ENCODE data around the gene SLC25A48.

SLC25A48 gene

GRCh38 chr5:135921388-135921787 lies 86.9 kb downstream of the SLC25A48 start (continued):
- TF ChIP-seq, protein P1, sequence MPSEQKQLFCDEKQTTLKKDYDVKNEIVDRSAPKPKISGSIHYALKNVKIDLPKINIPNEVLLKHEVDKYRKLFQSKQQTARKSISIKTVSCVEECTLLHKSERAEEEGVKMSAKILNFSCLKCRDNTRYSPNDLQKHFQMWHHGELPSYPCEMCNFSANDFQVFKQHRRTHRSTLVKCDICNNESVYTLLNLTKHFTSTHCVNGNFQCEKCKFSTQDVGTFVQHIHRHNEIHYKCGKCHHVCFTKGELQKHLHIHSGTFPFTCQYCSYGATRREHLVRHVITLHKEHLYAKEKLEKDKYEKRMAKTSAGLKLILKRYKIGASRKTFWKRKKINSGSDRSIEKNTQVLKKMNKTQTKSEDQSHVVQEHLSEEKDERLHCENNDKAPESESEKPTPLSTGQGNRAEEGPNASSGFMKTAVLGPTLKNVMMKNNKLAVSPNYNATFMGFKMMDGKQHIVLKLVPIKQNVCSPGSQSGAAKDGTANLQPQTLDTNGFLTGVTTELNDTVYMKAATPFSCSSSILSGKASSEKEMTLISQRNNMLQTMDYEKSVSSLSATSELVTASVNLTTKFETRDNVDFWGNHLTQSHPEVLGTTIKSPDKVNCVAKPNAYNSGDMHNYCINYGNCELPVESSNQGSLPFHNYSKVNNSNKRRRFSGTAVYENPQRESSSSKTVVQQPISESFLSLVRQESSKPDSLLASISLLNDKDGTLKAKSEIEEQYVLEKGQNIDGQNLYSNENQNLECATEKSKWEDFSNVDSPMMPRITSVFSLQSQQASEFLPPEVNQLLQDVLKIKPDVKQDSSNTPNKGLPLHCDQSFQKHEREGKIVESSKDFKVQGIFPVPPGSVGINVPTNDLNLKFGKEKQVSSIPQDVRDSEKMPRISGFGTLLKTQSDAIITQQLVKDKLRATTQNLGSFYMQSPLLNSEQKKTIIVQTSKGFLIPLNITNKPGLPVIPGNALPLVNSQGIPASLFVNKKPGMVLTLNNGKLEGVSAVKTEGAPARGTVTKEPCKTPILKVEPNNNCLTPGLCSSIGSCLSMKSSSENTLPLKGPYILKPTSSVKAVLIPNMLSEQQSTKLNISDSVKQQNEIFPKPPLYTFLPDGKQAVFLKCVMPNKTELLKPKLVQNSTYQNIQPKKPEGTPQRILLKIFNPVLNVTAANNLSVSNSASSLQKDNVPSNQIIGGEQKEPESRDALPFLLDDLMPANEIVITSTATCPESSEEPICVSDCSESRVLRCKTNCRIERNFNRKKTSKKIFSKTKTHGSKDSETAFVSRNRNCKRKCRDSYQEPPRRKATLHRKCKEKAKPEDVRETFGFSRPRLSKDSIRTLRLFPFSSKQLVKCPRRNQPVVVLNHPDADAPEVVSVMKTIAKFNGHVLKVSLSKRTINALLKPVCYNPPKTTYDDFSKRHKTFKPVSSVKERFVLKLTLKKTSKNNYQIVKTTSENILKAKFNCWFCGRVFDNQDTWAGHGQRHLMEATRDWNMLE (tag by site-specific recombination; conservative IDR thresholded peaks at IDR 0.05; ENCODE audit: low read depth): 0 out of 2 replicates have a peak, but pooled peaks have one; percentile 16
- TF ChIP-seq ZNF510 (tag by site-specific recombination; IDR thresholded peaks at IDR 0.05; ENCODE audit: insufficient replicate concordance) (no peak), ZNF132 (tag by site-specific recombination; IDR thresholded peaks at IDR 0.05; ENCODE audit: borderline replicate concordance) (no peak), HIC1 (tag by site-specific recombination; IDR thresholded peaks at IDR 0.05) (peak; percentile 26; the same call in 1 of the 2 replicates), ZNF76 (tag by site-specific recombination; IDR thresholded peaks at IDR 0.05; ENCODE audit: borderline replicate concordance, low read depth) (no peak), ZNF175 (tag by site-specific recombination; IDR thresholded peaks at IDR 0.05) (no peak), ZNF530 (tag by site-specific recombination; IDR thresholded peaks at IDR 0.05; ENCODE audit: low read depth) (no peak), ZBTB6 (tag by site-specific recombination; IDR thresholded peaks at IDR 0.05) (no peak), PRDM1 (tag by site-specific recombination; IDR thresholded peaks at IDR 0.05) (0 out of 2 replicates have a peak, but pooled peaks have one; percentile 12), ZSCAN18 (tag by site-specific recombination; IDR thresholded peaks at IDR 0.05) (no peak), ZNF473 (tag by site-specific recombination; IDR thresholded peaks at IDR 0.05) (no peak), ZNF843 (tag by site-specific recombination; IDR thresholded peaks at IDR 0.05) (no peak), ZNF580 (tag by site-specific recombination; IDR thresholded peaks at IDR 0.05) (no peak)

GRCh38 chr5:135930029-135930948 lies 95.8 kb downstream of the SLC25A48 start:
- H3K36me3 ChIP-seq (ENCODE audit: control insufficient read depth in 2 of 2, insufficient read depth in 1 of 2, low read length in 2 of 2): no peaks in the 10 kb centered on the region
- no peaks in the 10 kb centered on the region; the same call in 1 of the 2 replicates for H3K9me3 ChIP-seq (ENCODE audit: control insufficient read depth, insufficient read depth, low read depth, low read length)
- peaks cover 4% of the 10 kb centered on the region; the same call in 1 of the 2 replicates for H3K4me1 ChIP-seq (ENCODE audit: control insufficient read depth, insufficient read depth, low read length)
- CTCF ChIA-PET: interaction anchor here (0.6 to 1.1 kb wide), 2 partner anchors 15 to 38 kb away, joined by 3 read pairs; no protein-coding TSS in a partner anchor
- peak overlapping the region; percentile 51 for H3K4me3 ChIP-seq (ENCODE audit: low read depth, low read length)
- H3K27ac ChIP-seq (ENCODE audit: extremely low read depth, low read depth, low read length): peak overlapping the region; percentile 76; the same call in 1 of the 2 replicates
- POLR2A ChIA-PET: interaction anchor here (0.7 to 1.1 kb wide), 2 partner anchors 202 to 263 kb away, joined by 4 to 6 read pairs; partner anchors contain the start of genes SMAD5 and SMIM32
- TF ChIP-seq, protein P2, sequence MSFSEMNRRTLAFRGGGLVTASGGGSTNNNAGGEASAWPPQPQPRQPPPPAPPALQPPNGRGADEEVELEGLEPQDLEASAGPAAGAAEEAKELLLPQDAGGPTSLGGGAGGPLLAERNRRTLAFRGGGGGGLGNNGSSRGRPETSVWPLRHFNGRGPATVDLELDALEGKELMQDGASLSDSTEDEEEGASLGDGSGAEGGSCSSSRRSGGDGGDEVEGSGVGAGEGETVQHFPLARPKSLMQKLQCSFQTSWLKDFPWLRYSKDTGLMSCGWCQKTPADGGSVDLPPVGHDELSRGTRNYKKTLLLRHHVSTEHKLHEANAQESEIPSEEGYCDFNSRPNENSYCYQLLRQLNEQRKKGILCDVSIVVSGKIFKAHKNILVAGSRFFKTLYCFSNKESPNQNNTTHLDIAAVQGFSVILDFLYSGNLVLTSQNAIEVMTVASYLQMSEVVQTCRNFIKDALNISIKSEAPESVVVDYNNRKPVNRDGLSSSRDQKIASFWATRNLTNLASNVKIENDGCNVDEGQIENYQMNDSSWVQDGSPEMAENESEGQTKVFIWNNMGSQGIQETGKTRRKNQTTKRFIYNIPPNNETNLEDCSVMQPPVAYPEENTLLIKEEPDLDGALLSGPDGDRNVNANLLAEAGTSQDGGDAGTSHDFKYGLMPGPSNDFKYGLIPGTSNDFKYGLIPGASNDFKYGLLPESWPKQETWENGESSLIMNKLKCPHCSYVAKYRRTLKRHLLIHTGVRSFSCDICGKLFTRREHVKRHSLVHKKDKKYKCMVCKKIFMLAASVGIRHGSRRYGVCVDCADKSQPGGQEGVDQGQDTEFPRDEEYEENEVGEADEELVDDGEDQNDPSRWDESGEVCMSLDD (tag by site-specific recombination; IDR thresholded peaks at IDR 0.05): peak; percentile 66
- TF ChIP-seq, protein P3, sequence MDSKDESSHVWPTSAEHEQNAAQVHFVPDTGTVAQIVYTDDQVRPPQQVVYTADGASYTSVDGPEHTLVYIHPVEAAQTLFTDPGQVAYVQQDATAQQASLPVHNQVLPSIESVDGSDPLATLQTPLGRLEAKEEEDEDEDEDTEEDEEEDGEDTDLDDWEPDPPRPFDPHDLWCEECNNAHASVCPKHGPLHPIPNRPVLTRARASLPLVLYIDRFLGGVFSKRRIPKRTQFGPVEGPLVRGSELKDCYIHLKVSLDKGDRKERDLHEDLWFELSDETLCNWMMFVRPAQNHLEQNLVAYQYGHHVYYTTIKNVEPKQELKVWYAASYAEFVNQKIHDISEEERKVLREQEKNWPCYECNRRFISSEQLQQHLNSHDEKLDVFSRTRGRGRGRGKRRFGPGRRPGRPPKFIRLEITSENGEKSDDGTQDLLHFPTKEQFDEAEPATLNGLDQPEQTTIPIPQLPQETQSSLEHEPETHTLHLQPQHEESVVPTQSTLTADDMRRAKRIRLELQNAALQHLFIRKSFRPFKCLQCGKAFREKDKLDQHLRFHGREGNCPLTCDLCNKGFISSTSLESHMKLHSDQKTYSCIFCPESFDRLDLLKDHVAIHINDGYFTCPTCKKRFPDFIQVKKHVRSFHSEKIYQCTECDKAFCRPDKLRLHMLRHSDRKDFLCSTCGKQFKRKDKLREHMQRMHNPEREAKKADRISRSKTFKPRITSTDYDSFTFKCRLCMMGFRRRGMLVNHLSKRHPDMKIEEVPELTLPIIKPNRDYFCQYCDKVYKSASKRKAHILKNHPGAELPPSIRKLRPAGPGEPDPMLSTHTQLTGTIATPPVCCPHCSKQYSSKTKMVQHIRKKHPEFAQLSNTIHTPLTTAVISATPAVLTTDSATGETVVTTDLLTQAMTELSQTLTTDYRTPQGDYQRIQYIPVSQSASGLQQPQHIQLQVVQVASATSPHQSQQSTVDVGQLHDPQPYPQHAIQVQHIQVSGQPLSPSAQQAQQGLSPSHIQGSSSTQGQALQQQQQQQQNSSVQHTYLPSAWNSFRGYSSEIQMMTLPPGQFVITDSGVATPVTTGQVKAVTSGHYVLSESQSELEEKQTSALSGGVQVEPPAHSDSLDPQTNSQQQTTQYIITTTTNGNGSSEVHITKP (tag by site-specific recombination; IDR thresholded peaks at IDR 0.05): peak; percentile 33; the same call in 1 of the 2 replicates
- TF ChIP-seq ZNF221 (tag by site-specific recombination; IDR thresholded peaks at IDR 0.05; ENCODE audit: borderline replicate concordance): no peak

All from HEK293 (cell line).